Lung microvascular endothelial cell (primary cell): ENCODE data around the gene COA6. TPM values are rescaled to one million over a fixed set of nuclear protein-coding genes. Genes with fewer than 3 reads are reported as not detected.
A peak's percentile ranks its signal among the peaks of the same experiment; 100 is the strongest.
"Not testable (repeated sequence)": the region's sequence is repeated elsewhere in the genome, so short reads cannot be mapped to it uniquely, and the experiment has no call there.

ENCODE experiments used
- DNase-seq, 2 donors: peaks; one replicate each; pipeline versions ENCODE4 v3.0.0 to v3.0.0-alpha.2; 2010; ENCODE audit warnings: low read depth in 2 of 2
- total RNA-seq: library from RNA; depleted of rRNA; stranded (reverse); fragments of >200 nt; gene quantifications from 2 replicates; pipeline ENCODE4 v1.2.1, GENCODE V29; 2014

COA6 gene
- total RNA-seq, result 14.8 and 18.1 TPM in 2 replicates

- peak; percentile 97 for DNase-seq
Measured at GRCh38 chr1:234373064-234373958, at the start of gene COA6. Gene COA6, plus strand, starts transcription at chr1:234373456. Its CDS starts 11 bp downstream, at chr1:234373467.

GRCh38 chr1:234324821-234325220 lies 48.4 kb upstream of the COA6 start:
- DNase-seq, result no peak

GRCh38 chr1:234325878-234326496 lies 47.3 kb upstream of the COA6 start:
- DNase-seq, result no peak

- peak; percentile 50 to 64 for DNase-seq
Measured at GRCh38 chr1:234326497-234327366, 46.5 kb upstream of the COA6 start.

- DNase-seq, result no peak
Measured at GRCh38 chr1:234327577-234328164, 45.6 kb upstream of the COA6 start.

GRCh38 chr1:234330843-234331215 lies 42.4 kb upstream of the COA6 start:
- DNase-seq, result no peak

- DNase-seq, result no peak
Measured at GRCh38 chr1:234331507-234331906, 41.7 kb upstream of the COA6 start.

- DNase-seq, result no peak
Measured at GRCh38 chr1:234336359-234336758, 36.9 kb upstream of the COA6 start.

- DNase-seq, result no peak
Measured at GRCh38 chr1:234337233-234337632, 36.0 kb upstream of the COA6 start.

GRCh38 chr1:234340528-234340927 lies 32.7 kb upstream of the COA6 start:
- DNase-seq, result no peak

GRCh38 chr1:234342774-234343173 lies 30.5 kb upstream of the COA6 start:
- no peak for DNase-seq

- DNase-seq, result no peak
Measured at GRCh38 chr1:234345237-234345636, 28.0 kb upstream of the COA6 start.

GRCh38 chr1:234348964-234349363 lies 24.3 kb upstream of the COA6 start:
- no peak for DNase-seq

- DNase-seq, result no peak
Measured at GRCh38 chr1:234355782-234356510, 17.3 kb upstream of the COA6 start.

- DNase-seq, result not testable (repeated sequence)
Measured at GRCh38 chr1:234356615-234357269, 16.5 kb upstream of the COA6 start.

GRCh38 chr1:234357831-234358230 lies 15.4 kb upstream of the COA6 start:
- no peak for DNase-seq

GRCh38 chr1:234361102-234361603 lies 12.1 kb upstream of the COA6 start:
- DNase-seq, result no peak

- DNase-seq, result no peak
Measured at GRCh38 chr1:234362558-234362957, 10.7 kb upstream of the COA6 start.

GRCh38 chr1:234368320-234369032 lies 4.8 kb upstream of the COA6 start:
- no peak for DNase-seq
